Stromal cell of bone marrow (primary cell): ENCODE data around the gene RPL10A.

Experiments
- DNase-seq: peaks from one replicate; pipeline ENCODE4 v3.0.0-alpha.2; 2012; ENCODE audit warnings: low read depth

RPL10A gene

DNA sequence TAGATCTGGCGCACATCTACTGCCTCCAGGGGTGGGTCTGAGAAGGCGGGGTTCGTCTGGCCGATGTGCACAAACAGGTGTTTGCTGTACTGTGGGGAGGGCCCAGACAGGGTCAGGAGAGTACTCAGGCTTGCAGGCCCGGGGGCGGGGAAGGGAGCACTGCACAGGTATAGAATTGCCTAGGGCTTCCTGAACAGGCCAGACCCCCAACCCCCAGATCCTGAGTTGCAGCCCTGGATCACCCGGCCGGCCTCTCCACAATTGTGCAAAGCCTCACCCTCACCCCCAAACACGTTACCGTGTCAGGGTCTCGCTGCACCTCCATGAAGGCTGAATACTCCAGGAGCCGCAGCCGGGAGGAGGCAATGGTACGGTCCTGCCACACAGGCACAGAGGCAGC, 7.8 kb downstream of the RPL10A start:
- DNase-seq: no peak

DNA sequence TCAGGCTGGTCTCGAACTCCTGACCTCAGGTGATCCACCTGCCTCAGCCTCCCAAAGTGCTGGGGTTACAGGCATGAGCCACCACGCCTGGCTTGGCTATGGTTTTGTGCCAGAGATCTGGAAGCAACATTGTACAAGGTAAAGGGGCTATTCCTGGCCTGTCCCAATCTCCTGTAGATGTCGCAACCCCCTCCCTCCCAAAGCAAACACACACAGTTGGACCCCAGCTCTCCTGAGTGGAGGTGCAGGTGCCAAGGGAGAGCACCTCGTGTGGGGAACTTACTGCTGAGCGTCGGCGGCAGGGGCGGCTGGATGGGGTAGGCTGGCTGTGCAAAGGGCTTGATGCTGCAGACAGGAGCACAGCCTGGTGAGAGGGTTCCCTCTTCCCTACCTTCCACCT, 8.8 kb downstream of the RPL10A start:
- DNase-seq: no peak

DNA sequence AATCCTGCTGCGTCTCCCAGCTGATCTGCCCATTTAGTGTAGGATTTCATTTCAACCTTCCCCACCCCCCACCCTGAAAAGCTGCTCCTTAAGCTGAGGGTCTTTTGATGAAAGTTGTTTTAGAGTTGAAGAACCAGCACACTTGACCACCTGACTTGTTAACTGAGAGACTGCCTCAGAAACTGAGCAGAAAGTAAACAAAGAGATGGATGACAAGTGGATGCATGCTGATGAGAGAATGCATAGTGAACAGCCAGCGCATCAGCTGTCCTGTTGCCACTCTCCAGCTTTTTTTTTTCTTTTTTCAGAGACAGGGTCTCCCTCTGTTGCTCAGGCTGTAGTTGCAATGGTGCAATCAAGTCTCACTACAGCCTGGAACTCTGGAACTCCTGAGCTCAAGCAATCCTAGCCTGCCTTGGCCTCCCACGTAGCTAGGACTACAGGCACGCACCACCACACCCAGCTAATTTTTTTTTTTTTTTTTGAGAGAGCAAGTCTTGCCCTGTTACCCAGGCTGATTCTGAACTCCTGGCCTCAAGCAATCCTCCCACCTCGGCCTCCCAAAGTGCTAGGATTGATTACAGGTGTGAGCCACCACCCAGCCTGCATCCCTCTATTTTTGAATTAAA, 9.5 kb downstream of the RPL10A start:
- no peak for DNase-seq

DNA sequence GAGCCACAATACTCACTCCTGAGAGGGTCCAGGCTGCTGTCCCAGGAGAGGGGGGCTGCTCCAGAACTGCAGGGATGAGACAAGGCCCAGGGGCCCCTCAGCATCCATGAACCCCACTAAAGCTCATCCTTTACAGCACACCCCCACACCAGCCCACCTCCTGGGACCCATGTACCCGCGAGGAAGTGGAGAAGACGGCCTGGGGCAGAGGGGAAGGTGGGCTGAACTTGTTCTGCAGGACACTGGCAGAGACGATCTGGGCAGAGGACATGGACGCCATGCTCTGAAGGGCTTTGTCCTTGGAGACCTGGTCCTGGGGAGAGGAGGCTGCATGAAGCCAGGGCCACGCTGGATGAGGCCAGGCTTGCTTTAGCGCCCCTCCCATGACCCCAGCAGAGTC, 10.1 kb downstream of the RPL10A start:
- no peak for DNase-seq

DNA sequence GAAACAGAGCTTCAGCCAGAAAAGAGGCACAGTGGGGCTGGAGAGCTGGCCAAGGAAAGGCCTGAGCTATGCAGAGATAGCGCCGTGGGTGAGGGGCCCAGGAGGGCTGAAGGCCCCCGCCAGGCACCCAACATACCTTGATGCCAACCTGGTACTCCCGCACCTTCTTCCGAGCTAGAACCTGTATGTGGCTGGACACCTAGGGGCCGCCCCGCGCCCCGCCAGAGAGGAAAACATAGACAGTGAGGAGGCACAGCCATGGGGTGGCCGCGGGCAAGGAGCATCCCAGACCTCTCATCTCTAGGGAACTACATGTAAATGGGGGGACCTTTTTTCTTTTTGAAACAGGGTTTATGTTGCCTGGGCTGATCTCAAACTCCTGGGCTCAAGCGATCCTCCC, 12.0 kb downstream of the RPL10A start:
- DNase-seq: no peak

DNA sequence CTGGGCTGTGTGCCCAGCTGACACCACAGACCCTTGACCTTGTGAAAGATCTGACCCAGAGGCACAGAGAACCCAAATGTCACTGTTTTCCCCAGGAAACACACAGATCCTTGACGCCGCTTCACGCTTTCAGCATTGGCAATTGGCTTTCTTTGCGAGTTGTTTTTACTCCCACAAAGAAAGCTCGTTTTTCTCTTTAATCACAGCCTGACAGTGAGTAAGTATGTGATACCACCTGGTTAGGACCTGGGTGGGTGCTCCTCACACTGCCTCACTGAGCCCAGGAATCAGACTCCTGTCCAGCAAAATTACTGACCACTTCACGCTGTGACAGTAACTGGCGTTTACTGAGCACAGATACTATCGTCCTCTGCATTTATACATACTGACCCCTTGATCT, 13.0 kb downstream of the RPL10A start:
- no peak for DNase-seq

DNA sequence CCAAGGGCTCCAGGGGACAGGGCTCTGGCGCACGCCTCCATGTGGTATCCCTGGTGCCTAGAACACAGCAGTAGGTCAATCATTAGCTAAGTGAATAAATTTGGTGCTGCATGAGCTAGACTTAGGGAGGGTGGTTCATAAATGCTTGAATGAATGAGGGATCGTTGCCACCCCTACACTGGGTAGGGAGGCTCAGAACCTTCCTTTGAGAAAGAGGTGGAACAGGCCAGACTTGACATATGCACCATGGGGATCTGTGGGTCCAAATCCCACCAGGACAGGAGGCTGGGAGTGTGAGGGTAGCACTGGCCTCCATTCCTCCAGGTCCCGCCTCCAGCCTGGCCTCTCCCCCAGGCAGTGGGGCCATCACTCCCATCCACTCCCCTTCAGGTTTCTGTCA, 14.9 kb downstream of the RPL10A start:
- no peak for DNase-seq

DNA sequence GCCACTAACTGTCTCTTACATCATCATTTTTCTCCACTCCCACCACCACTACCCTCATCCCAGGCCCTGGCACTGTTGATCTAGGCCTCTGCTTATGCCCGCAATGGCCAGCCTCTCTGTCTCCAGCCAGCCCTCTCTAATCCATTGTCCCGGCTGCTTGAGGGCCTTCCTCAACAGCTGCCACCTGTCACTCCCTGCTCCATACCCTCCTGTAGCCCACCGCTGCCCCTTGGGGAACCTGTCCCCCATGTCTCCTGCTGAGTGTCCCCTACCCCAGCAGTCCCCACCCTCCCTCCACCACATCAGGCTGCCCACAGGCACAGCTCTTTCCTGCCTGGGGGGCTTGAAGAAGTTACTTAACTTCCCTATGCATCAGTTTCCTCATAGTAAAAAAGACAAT, 15.3 kb downstream of the RPL10A start:
- DNase-seq: no peak

DNA sequence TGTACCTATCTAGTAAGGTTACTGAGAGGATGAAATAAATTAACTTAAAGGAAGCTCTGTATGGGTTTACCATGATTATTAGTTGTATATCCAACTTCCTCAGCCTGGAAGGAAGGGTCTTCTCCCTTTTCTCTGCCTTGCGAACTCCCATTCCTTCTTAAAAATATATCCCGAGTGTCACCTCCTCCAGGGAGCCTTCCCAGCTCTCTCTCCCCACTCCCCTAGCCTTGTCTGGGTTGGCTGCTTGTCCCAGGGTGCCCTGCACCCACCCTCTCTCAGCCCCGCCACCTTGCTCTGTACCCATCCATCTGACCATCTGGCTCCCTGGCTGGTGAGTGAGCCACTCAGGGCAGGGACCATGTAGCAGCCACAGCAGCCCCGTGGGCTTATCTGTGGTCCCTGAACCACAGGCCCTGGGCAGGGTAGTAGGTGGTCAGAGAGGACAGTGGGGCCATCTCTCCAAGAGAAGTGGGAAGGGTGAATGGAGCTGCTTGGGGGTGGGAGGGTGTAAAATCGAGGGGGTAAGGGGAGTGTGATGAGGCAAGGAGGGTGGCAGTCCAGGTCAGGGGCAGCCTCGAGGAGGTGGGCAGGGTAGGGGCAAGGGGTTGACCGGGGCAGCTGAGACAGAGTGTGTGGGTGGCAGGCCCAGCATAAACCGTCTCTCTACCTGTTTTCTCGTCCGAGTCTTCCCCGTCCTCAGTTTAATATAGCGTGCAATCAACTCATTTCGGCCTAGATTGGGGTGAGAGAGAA, 15.9 kb downstream of the RPL10A start:
- no peak for DNase-seq

DNA sequence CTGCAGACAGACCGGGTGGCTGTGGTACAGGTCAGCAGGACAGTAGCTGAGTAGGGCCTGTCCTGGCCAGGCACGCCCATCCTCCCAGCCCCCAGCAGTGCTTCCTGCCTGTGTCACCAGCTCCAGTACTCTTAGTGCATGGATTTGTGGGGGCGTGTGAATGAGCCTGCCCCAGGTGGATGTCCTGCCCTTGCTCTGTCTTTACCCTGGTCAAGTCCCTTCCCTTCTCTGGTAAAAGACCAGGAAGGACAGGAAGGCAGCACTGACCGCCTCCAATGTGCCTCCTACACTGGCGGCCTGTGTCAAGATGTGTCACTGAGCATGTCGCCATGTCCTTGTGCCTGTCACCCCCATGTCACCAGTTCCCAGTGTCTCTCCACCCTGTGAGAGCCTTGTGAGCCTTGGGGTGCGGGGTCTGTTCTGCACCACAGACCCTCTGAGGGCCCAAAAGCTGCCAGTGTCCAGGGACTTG, 16.8 kb downstream of the RPL10A start:
- DNase-seq: no peak

DNA sequence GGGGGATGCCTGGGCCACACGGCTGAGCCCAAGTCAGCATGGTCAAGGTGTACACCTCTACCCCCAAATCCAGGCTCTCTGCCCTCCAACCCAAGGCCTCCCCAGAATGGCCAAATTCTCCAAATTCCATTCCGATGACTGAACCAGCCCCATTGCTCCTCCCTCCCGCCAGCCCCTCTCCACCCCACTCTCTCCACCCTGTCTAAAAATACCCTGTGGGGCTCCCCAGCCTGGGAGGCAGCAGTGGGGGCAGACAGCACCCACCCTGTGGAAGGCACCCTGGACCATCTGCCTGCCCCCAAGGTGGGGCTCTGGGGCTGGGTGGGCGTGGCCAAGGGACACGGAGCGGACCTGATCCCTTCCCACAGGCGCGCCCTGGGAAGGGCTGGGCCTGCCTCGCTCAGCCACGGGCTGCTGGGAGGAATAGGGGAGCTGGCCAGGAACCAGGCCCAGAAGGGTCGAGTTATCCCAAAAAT, 17.2 kb downstream of the RPL10A start:
- no peak for DNase-seq

DNA sequence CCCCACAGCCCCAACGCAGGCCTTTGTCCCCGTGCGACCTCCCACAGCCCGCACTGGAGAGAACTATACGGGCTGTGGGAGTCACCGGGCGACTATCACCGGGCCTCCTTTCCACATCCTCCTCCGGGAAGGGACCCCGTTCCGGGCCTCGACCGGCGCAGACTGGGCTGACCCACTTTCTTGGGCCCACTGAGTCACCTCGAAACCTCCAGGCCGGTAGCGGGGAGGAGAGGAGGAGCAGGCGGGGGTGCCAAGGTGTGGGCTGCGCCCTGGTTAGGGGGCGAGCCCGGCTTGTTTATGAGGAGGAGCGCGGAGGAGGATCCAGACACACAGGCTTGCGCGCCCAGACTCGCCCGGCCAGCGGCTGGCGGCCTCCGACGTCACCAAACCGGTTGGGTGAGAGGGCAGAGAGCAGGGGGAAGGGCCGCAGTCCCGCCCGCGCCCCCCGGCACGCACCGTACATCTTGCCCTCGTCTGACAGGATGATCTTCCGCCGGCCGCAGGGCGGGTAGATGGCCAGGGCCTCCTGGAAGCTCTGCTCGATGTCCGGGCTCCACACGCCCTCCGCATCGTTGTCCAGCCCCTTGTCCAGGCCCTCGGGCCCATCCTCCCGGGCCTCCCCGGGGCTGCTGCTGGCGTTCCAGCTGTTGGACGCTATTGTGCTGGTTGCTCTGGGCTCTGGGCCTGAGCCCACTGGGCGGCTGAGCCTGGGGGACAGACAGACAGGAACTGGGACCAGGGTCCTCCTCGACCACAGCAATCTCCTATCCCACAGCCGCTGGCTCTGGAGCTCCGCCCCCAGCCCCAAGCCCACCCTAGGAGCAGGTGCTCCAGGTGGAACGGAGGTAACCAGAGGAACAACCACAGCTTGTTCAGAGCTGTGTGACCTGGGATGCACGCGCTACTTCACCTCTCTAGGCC, 18.1 kb downstream of the RPL10A start:
- DNase-seq: no peak

DNA sequence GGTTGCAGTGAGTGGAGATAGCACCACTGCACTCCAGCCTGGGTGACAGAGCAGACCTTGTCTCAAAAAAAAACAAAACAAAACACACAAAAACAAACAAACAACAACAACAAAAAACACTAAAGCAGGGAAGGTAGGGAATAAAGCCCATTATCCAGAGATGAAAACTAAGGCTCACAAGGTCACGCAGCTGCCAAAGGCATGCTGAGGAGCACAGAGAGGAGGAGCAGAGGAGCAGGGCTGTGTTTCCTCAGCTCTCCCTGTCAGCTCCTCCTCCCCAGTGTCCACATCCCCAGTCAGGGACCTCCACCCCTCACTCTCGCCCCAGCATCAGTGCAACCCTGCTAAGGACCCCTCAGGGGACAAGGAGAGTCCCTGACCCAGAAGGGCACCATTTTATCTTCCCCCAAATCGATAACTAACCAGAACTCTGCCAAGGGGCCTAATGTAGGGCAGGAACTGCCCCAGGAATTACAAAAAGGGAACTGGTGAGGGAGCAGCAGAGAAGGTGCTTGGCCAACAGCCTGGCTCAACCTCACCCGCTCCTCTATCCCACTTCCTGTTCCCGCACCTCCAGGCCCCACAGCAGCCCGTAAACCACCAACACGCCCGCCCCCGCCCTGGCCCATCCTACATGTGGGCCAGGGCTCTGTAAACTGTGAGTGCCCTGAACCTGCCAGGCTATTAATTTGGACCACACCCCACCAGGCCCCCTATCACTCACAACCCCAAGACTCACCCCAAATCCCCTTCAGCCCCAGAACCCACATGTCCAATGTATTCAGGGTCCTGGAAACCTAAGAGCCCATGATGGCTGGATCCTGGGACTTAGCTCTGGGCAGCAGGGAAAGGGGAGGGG, 19.7 kb downstream of the RPL10A start:
- DNase-seq: no peak

DNA sequence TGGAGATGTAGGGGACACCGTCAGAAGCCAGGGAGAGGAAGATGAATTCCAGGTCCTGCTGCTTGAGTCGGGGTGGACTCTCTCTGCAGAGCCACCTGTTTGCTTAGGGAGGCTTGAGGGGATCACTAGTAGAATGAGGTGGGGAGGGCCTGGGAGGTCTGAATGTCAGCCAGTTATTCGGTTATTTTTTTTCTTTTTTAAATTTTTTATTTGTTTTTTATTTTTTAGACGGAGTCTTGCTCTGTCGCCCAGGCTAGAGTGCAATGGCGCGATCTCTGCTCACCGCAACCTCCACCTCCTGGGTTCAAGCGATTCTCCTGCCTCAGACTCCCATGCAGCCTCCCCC, 20.3 kb downstream of the RPL10A start:
- DNase-seq: no peak

DNA sequence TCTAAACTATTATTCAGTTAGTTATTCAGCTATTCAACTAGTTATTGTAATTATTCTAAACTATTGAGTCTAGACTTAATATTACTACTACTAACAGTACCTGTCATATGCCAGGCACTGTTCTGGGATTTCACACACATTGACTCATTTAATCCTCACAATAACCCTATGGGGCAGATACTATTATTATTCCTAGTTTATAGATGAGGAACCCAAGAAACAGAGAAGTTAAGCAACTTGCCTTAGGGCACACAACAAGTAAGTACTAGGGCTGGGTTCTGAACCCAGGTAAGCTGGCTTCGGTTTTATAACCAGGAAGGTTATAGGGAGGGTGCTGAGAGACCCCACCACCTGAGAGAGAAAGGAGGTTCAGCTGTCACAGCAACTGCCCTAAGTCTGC, 20.9 kb downstream of the RPL10A start:
- no peak for DNase-seq

DNA sequence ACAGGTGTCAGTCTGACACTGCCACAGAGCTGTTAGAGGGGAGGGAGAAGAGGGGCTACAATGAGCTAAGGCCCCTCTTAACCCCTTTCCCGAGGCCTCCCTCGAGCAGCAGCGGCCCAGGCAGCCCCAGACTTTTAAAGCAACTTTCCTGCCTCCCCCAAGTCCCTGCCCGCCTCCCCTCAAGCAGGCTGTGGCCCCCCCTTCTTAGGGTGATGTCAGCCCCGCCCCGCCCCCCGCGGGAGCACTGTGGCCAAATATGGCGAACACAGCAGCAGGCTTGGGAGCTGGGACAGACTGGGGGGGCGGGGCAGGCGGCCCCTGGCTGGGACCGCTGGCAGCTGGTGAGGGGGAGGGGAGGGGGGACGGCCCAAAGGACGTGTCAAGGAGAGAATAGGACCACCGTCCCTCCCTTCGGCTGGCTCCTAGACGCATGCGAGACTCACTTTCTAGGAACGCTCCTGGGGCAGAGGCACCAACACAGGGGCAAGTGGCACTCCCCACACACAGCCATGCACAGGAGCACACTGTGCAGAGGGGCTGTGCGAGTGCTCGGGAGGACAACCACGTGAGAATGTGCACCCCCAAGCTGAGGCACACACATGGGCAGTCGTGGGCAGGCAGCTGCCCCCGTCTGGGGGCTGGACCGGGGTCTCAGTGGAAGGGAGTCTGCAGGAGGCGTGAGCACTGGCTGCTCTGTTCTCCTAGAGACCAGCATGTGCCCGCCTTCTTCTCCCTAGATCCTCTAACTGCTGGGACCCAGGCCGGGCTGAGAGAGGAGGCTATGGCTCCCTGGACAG, 22.0 kb downstream of the RPL10A start:
- DNase-seq: no peak

DNA sequence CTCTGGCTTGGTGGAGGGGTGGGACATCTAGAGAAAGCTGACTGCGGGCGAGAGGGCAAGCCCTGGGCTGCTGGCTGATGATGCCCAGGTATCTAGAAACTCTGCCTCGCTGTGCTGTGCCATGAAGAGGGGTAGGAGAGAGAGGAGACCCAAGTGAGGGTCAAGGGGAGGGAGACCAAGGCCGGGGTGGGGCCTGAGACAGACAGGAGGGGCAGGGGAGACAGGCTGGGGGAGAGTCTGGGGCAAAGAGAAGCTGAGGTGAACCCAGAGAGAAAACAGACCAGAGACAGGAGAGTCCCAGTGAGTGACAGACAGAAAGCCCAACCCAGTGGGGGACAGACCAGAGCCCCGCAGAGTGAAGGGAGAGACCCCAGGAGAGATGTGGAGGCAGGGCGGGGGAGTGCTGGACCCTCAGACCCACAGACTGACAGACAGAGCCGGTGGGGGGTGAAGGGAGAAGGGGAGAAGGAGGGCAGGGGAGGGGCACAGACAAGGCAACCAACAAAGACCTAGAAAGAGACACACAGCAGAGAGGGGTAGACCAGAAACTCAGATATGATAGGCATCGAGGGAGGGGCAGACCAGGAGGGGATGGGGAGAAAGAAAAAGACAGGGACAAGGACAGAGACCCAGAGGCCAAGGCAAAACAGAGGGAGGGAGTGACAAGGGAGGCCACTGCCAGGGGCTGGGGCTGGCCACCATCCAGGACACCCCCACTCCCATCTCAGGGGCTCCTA, 22.8 kb downstream of the RPL10A start:
- no peak for DNase-seq

DNA sequence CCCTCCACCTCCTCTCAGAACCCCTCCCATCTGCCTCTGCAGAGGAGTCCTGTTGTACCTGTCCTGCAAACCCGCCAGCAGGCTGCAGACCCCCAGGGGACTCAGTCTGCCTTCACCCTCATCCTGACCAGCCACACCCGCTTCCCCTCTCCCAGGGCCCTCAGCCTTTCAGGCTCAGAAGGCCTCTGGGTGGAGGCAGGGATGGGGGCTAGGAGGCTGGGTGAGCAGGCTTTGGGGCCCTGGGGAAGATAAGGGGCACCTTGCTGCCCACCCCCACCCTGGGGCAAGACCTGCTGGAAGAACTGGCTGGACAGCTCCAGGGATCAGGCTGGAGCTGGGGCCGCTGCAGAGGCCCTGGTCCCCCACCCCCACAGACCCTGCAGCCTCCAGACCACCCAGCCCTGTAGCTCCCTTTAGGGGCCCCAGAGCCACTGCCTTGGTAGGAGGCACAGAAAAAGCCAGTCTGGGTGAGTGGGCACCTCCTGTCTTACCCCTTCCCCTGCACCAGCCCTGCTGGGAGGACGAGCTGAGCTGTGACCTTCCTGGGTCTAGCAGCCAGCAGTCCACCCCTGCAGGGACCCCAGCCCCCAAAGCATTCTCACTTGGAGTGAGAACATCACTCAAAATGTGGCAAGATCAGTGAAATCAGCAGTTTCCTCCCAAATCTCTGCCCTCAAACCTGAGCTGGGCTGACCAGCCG, 23.5 kb downstream of the RPL10A start:
- no peak for DNase-seq

DNA sequence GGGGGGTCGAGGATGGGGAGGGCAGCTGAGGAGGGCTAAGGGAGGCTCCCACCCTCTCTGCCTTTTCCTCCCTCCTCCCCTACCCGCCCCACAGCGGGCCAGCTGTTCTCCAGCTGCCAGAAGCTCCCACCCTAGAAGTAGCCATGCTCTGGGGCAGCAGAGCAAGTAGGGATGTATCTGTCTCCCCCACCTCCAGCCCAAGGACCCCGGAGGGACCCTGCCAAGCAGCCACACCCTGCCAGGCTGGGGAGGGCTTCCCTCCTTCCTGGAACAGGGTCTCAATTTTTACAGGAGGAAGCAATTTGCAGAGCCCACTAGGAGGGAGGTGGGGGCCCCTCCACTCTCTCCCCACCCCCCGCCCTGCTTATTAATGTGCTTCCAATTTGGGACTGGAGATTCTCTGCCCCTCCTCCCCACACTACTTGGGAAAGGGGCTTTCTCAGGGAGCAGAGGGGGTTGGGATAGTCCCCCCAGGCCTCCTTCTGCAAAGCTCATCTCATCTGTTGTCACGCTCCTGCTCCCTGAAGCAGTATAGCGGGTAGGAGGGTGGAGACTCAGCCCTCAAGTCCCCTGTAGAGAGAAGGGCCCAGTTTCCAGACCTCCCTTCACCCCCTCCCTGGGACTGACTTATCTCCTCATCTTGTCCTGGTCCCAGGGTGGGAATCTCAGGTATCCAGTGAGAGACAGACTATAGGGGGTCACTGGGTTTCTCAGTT, 24.2 kb downstream of the RPL10A start:
- no peak for DNase-seq
